H1 (cell line): ENCODE results near the gene VWA1. TPM values are rescaled to one million over a fixed set of nuclear protein-coding genes. Genes with fewer than 3 reads are reported as not detected.

Experiments
- HDAC6 ChIP-seq: IDR thresholded peaks from one replicate; pipeline ENCODE4 v1.7.1; 2012; ENCODE audit warnings: low read depth, mild to moderate bottlenecking, inconsistent platforms, low read length, moderate library complexity
- polyA plus RNA-seq, 7 experiments: library from polyadenylated mRNA; depleted of rRNA in 3 of 7; stranded (reverse) in 5 of 7; unstranded in 2 of 7; fragments of >200 nt in 5 of 7; fragments of 200-250 nt in 2 of 7; gene quantifications; 1 replicate in 5 of 7; 2 replicates in 1 of 7; 4 replicates in 1 of 7; pipeline versions ENCODE4 v1.2.1 to v1.2.3, GENCODE V29; 2011 to 2013; ENCODE audit warnings: missing spikeins in 2 of 7, mixed read lengths in 2 of 7
- total RNA-seq: library from RNA; stranded (reverse); fragmentation: NEBNext Ultra II Directional; extraction: Animal tissue kit (Norgen Biotek cat#: 25700); gene quantifications from 2 replicates; pipeline ENCODE4 v1.2.1, GENCODE V29; 2021

Gene VWA1
- total and polyA plus RNA-seq, 2 of the 8 experiments (the other 6 are each of a cell fraction or from before 2014, with no cell fraction given) = 16.0 to 36.6 TPM

DNA sequence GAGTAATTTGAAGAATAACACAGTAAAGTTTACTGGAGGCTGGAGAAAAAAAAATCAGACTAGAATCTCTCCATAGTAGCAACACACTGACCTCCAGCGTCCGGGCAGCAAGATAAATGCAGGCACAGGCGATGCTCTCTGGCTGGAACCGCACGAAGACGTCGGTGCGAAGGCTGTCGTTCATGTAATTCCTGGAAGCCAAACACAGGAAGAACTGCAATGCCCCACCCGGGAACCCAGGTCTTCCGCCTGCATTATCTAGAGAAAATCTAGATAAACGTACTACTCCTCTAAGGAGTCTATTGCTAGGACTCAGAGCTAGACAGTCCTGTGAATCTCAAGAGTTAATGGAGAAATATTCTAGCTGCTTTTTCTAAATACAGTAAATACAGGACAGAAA, 44.8 kb upstream of the VWA1 start (continued):
- no peak for TF ChIP-seq HDAC6
